ENCODE measurements around the gene LRP5. TPM values are rescaled to one million over a fixed set of nuclear protein-coding genes. Genes with fewer than 3 reads are reported as not detected.
A peak's percentile ranks its signal among the peaks of the same experiment; 100 is the strongest.

Gene LRP5
- total RNA-seq, 2 donors from 2014 or later = 81.0 to 110 TPM

DNA sequence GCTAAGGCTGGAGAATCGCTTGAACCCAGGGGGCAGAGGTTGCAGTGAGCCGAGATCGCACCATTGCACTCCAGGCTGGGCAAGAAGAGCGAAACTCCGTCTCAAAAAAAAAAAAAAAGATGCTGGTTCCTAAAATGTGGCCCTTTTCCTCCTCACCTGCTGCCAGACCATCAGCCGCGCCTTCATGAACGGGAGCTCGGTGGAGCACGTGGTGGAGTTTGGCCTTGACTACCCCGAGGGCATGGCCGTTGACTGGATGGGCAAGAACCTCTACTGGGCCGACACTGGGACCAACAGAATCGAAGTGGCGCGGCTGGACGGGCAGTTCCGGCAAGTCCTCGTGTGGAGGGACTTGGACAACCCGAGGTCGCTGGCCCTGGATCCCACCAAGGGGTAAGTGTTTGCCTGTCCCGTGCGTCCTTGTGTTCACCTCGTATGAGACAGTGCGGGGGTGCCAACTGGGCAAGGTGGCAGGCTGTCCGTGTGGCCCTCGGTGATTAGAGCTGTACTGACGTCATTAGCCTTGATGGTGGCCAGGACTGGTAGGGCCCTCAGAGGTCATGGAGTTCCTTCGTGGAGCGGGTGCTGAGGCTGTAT is 97.5 kb downstream of the LRP5 start:
- Histone ChIP-seq H3K27me3 (no peaks in the 10 kb centered on the region), H3K27ac (no peak overlapping the region), H3K4me3 (no peak overlapping the region), H3K4me1 (peaks cover 7% of the 10 kb centered on the region), H3K9me3 (no peaks in the 10 kb centered on the region), H3K9ac (ENCODE audit: low read depth in 2 of 2, low read length in 2 of 2) (no peak overlapping the region), H3K36me3 (no peaks in the 10 kb centered on the region)
- intact Hi-C loops (cut with DNase I) = no loop called here
- DNase-seq = no peak
- TF ChIP-seq, protein P1, sequence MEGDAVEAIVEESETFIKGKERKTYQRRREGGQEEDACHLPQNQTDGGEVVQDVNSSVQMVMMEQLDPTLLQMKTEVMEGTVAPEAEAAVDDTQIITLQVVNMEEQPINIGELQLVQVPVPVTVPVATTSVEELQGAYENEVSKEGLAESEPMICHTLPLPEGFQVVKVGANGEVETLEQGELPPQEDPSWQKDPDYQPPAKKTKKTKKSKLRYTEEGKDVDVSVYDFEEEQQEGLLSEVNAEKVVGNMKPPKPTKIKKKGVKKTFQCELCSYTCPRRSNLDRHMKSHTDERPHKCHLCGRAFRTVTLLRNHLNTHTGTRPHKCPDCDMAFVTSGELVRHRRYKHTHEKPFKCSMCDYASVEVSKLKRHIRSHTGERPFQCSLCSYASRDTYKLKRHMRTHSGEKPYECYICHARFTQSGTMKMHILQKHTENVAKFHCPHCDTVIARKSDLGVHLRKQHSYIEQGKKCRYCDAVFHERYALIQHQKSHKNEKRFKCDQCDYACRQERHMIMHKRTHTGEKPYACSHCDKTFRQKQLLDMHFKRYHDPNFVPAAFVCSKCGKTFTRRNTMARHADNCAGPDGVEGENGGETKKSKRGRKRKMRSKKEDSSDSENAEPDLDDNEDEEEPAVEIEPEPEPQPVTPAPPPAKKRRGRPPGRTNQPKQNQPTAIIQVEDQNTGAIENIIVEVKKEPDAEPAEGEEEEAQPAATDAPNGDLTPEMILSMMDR (IDR thresholded peaks at IDR 0.05) = no peak

DNA sequence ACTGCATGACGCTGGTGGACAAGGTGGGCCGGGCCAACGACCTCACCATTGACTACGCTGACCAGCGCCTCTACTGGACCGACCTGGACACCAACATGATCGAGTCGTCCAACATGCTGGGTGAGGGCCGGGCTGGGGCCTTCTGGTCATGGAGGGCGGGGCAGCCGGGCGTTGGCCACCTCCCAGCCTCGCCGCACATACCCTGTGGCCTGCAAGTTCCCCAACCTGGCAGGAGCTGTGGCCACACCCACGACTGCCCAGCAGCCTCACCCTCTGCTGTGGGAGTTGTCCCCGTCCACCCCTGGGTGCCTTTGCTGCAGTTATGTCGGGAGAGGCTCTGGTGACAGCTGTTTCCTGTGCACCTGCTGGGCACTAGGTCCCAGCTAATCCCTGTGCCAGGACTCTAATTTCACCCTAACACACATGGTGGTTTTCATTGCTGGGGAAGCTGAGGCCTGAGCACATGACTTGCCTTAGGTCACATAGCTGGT is 99.2 kb downstream of the LRP5 start:
- Histone ChIP-seq H3K36me3 (peaks cover 4% of the 10 kb centered on the region), H3K4me1 (peaks cover 2% of the 10 kb centered on the region), H3K27me3 (no peaks in the 10 kb centered on the region), H3K9ac (ENCODE audit: low read depth in 2 of 2, low read length in 2 of 2) (peak overlapping the region in 1 of 2 donors; percentile 22), H3K9me3 (no peaks in the 10 kb centered on the region), H3K4me3 (no peak overlapping the region), H3K27ac (peak overlapping the region; percentile 66)
- intact Hi-C loops (cut with DNase I) = no loop called here
- peak; percentile 86 for DNase-seq
- TF ChIP-seq, protein P1 (IDR thresholded peaks at IDR 0.05) = no peak

DNA sequence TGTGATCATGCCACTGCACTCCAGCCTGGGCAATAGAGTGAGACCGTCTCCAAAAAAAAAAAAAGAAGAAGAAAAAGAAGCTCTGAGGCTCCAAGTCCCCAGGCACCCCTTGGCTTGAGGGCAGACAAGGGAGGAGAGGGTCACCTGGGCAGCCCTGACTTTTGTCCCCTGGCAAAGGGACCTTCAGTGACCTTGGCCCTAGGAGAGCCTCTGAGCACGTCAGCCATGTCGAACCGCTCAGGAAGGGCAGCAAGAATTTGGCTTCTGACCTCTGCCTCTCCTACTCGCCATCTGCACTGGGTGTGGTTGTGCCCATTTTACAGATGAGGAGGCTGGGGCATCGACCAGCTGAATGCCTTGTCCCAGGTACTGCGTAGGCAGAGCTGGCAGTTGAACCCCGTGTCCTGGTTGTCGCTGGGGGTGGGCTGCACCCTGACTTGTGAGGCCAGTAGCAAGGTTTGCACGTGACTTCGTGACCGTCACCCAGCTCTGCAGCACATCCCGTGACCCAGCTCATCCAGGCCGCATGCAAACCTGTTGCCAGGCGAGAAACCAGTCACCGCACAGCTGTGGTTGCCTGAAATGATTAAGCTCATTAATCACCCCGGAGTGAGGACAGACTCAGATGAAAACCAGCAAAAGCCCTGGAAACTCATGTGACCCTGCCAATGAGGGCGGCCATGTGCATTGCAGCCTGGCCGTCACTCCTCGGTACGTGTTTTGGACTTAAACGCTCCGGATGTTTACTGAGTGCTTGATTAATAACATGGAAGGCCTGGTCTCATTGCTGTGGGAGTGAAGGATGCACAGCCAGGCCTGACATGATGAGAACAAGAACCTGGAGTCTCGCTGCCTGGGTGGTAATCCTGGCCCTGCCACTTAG is 100.4 kb downstream of the LRP5 start:
- Histone ChIP-seq H3K36me3 (peaks cover 7% of the 10 kb centered on the region), H3K4me3 (no peak overlapping the region), H3K9ac (ENCODE audit: low read depth in 2 of 2, low read length in 2 of 2) (no peak overlapping the region), H3K9me3 (no peaks in the 10 kb centered on the region), H3K27ac (peak overlapping the region; percentile 66), H3K4me1 (peaks cover 2% of the 10 kb centered on the region), H3K27me3 (no peaks in the 10 kb centered on the region)
- no peak for DNase-seq
- TF ChIP-seq, protein P1 (IDR thresholded peaks at IDR 0.05) = no peak
- intact Hi-C loops (cut with DNase I) = no loop called here

DNA sequence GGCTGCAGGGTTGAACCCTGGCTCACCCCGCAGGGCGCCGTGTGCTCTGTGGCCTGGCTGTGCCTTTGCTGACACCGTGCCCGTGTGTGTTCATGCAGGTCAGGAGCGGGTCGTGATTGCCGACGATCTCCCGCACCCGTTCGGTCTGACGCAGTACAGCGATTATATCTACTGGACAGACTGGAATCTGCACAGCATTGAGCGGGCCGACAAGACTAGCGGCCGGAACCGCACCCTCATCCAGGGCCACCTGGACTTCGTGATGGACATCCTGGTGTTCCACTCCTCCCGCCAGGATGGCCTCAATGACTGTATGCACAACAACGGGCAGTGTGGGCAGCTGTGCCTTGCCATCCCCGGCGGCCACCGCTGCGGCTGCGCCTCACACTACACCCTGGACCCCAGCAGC is 101.2 kb downstream of the LRP5 start:
- no peaks in the 10 kb centered on the region for H3K27me3 ChIP-seq
- peaks cover 2% of the 10 kb centered on the region for H3K4me1 ChIP-seq
- no peaks in the 10 kb centered on the region for H3K9me3 ChIP-seq
- no peak overlapping the region for H3K9ac ChIP-seq (ENCODE audit: low read depth in 2 of 2, low read length in 2 of 2)
- intact Hi-C loops (cut with DNase I) = no loop called here
- peaks cover 7% of the 10 kb centered on the region for H3K36me3 ChIP-seq
- no peak overlapping the region for H3K4me3 ChIP-seq
- no peak overlapping the region for H3K27ac ChIP-seq
- TF ChIP-seq, protein P1 (IDR thresholded peaks at IDR 0.05) = no peak
- DNase-seq = no peak

DNA sequence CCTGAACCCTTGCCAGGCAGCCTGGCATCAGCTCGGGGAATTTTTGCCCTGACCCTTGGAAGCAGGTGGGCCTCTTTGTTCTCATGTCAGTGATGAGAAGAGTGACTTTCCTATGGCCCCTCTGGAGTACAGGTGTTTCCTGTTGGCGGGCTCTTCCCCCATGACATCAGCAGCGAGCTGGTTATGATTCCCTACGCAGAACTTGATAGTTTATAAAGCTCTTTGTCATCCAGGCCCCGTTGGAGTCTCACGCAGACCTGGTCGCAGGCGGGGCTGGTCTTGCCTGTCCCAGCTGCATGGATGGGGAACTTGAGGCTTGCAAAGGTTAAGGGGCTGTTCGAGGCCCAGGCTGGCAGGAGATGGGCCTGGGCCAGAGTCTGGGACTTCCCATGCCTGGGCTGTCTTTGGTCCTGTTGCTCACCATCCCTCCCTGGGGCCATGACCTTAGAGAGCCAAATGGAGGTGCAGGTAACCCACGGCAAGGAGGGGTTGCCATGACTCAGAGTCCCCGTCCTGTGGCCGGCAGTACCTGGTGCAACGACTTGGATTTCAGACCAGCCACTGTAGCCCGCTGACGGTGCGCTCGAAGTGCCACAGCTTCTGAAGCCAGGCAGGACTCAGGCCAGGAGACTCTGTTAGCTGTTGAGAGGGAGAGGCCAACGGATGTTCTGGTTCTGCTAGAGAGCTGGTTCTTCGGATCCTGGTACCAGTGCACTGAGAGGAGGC is 102.3 kb downstream of the LRP5 start:
- Histone ChIP-seq H3K36me3 (peaks cover 7% of the 10 kb centered on the region), H3K27ac (no peak overlapping the region)
- intact Hi-C loops (cut with DNase I) = no loop called here

More for the DNA sequence above, 102.3 kb downstream of the LRP5 start:
- Histone ChIP-seq H3K4me3 (no peak overlapping the region), H3K9me3 (no peaks in the 10 kb centered on the region), H3K27me3 (no peaks in the 10 kb centered on the region), H3K9ac (ENCODE audit: low read depth in 2 of 2, low read length in 2 of 2) (no peak overlapping the region), H3K4me1 (peaks cover 2% of the 10 kb centered on the region)
- no peak for DNase-seq
- TF ChIP-seq, protein P1 (IDR thresholded peaks at IDR 0.05) = no peak

Data from colonic mucosa (tissue), 4 donors.